ENCODE measurements around the gene KLF15. TPM values are rescaled to one million over a fixed set of nuclear protein-coding genes. Genes with fewer than 3 reads are reported as not detected.

Gene KLF15
- total and polyA plus RNA-seq, 2 of the 8 experiments (the other 6 are each of a cell fraction or from before 2014, with no cell fraction given), result 15.7 to 19.5 TPM

DNA sequence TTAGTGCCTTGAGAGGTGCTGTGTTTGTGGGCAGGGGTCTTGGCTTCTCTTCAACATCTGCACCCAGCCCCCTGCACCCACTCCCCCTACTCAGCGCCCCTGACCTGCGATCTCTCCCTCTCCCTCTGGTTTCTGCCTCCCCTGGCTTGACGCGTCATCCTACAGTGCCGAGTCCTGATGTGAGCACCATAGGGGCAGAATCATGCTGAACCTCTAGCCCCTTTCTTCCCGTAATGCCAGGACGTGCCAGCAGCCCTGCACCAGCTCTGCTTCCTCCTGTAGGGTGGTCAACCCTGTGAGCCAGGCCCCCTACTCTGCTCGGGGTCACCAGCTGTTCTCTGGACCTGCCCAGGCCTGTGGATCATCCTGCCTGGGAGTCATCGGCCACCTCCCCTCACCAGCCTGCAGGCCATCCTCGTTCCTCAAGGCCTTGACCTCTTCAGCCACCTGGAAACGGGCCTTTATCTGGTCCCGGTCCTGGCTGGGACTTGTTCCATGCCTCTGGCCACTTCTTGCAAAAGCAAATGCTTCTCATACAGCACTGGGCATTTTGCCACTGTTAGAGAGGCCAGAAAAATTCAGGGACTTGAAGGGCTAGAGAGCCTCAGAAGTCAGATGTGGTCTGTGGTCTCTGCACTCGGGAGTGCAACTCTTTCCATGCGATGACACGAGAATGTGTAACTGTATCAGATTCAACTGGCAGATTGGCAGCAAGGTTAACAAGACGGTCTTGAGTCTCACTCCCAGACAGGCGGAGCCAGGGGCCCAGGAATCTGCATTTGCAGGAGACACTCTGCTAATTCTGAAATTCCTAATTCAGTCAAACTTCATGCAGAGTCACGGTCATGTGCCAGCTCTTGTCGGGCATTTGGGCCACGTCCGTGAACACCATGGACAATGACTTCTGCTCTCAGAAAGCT lies 16.7 kb upstream of the KLF15 start:
- no peak overlapping the region for H3K23ac ChIP-seq (ENCODE audit: insufficient read length)
- ChIA-PET POLR2A (ENCODE audit: partially characterized antibody) (interaction anchor here (0.7 kb wide), 1 partner anchor 219 kb away, joined by 4 read pairs; no protein-coding TSS in a partner anchor), CTCF (ENCODE audit: partially characterized antibody) (interaction anchor here (0.6 to 2.1 kb wide), 4 partner anchors 10 to 55 kb away, joined by 3 to 5 read pairs (median 5); no protein-coding TSS in a partner anchor)
- no peaks in the 10 kb centered on the region for H3K79me2 ChIP-seq (ENCODE audit: control insufficient read depth in 1 of 2, insufficient read depth in 2 of 2, low read length in 2 of 2)
- TF ChIP-seq POLR2A (IDR thresholded peaks at IDR 0.05; ENCODE audit: control extremely low read depth in 1 of 2, low read depth in 2 of 2, low read length in 2 of 2) (no peak), PHF8 (conservative IDR thresholded peaks at IDR 0.05; ENCODE audit: low read depth, low read length) (no peak), SIRT6 (IDR thresholded peaks at IDR 0.05; ENCODE audit: low read length) (no peak), FOSL1 (IDR thresholded peaks at IDR 0.05; ENCODE audit: insufficient read depth, low read depth, low read length) (no peak)
- H3K9ac ChIP-seq (replicated peaks in 1 of 4; ENCODE audit: extremely low read depth in 1 of 4, low read depth in 3 of 4, low read length in 3 of 4), result no peak overlapping the region
- H3K27ac ChIP-seq (ENCODE audit: low read depth, low read length), result no peak overlapping the region
- peaks cover 0 to 2% (median 0%) of the 10 kb centered on the region in 4 experiments; a peak in 1 of 7 replicates for H3K4me1 ChIP-seq (replicated peaks in 1 of 4; ENCODE audit: control insufficient read depth in 3 of 4, insufficient read depth in 4 of 4, low read length in 3 of 4)
- no peak overlapping the region for H4K8ac ChIP-seq (ENCODE audit: extremely low read depth, insufficient read depth, low read length)
- H2BK20ac ChIP-seq (ENCODE audit: low read length), result no peak overlapping the region
- no peak overlapping the region for H4K91ac ChIP-seq (replicated peaks; ENCODE audit: insufficient read length, low read length)
- H3K9me3 ChIP-seq (ENCODE audit: insufficient read depth in 2 of 2, low read depth in 1 of 2, low read length in 1 of 2), result peaks cover 1 to 4% of the 10 kb centered on the region in 2 experiments; a peak in 1 of 4 replicates
- H3K36me3 ChIP-seq (ENCODE audit: control insufficient read depth in 2 of 4, insufficient read depth in 4 of 4, low read length in 3 of 4), result no peaks in the 10 kb centered on the region
- no peaks in the 10 kb centered on the region for H4K20me1 ChIP-seq (replicated peaks in 1 of 2; ENCODE audit: control insufficient read depth in 1 of 2, insufficient read depth in 2 of 2, low read length in 2 of 2)
- H3K23me2 ChIP-seq (ENCODE audit: low read depth, low read length), result no peaks in the 10 kb centered on the region
- no peak overlapping the region for H3K14ac ChIP-seq (ENCODE audit: insufficient read length)
- H4K5ac ChIP-seq (ENCODE audit: insufficient read length, low read depth, low read length), result no peak overlapping the region
- H3K79me1 ChIP-seq (ENCODE audit: low read depth, low read length), result no peaks in the 10 kb centered on the region
- H2AFZ ChIP-seq (ENCODE audit: low read length), result no peak overlapping the region
- peak overlapping the region; percentile 18; the same call in 1 of the 2 replicates for H2BK15ac ChIP-seq (ENCODE audit: low read length)
- H2AK5ac ChIP-seq (ENCODE audit: low read depth, low read length), result no peak overlapping the region
- no peak for FAIRE-seq
- H2BK5ac ChIP-seq (ENCODE audit: low read depth, low read length), result no peak overlapping the region
- H3K56ac ChIP-seq (replicated peaks; ENCODE audit: insufficient read length, low read depth, low read length), result no peak overlapping the region
- no peak overlapping the region for H2BK120ac ChIP-seq (replicated peaks; ENCODE audit: low read depth, low read length)
- 91% methylated on average over 21 of the region's 21 CpGs; no CpG with 5 or more reads in 1 of the 2 experiments for WGBS, 2 experiments (ENCODE audit: extremely low coverage in 1 of 2, insufficient coverage in 1 of 2, insufficient read length in 1 of 2, insufficient replicate concordance in 2 of 2, low coverage in 1 of 2, low lambda C conversion rate in 2 of 2, missing lambda C conversion rate in 1 of 2)
- H3K18ac ChIP-seq (ENCODE audit: extremely low read depth, low read length), result no peak overlapping the region
- H3K27me3 ChIP-seq (replicated peaks in 1 of 4; ENCODE audit: control insufficient read depth in 3 of 4, extremely low read depth in 1 of 4, insufficient read depth in 3 of 4, low read length in 3 of 4), result no peaks in the 10 kb centered on the region
- no peak overlapping the region for H2BK12ac ChIP-seq (ENCODE audit: low read depth, low read length)
- H3K4me3 ChIP-seq (ENCODE audit: extremely low read depth in 1 of 4, insufficient read depth in 2 of 4, low read depth in 3 of 4, low read length in 4 of 4), result no peak overlapping the region
- H3K4me2 ChIP-seq (ENCODE audit: insufficient read depth in 1 of 2, low read depth in 2 of 2, low read length in 2 of 2), result no peak overlapping the region
- DNase-seq (ENCODE audit: low read depth in 1 of 2, low spot score in 2 of 2), result no peak
- no peak overlapping the region for H3K4ac ChIP-seq (replicated peaks; ENCODE audit: insufficient read length, low read depth, low read length)

Data from H1 (cell line).